Heart right ventricle (tissue), 16 donors: Measurements from ENCODE around the gene IFITM1. TPM values are rescaled to one million over a fixed set of nuclear protein-coding genes. Genes with fewer than 3 reads are reported as not detected.
"Not testable (repeated sequence)": the region's sequence is repeated elsewhere in the genome, so short reads cannot be mapped to it uniquely, and the experiment has no call there.

Source experiments
- ATAC-seq, 8 donors: fragments of 200-7000 bp; cut with Tn5 transposase; one replicate each; pipeline ENCODE4 v1.9.1; 2020; ENCODE audit warnings: mild to moderate bottlenecking in 8 of 8, moderate library complexity in 8 of 8, moderate number of reproducible peaks in 1 of 8
- DNase-seq, 2 donors: peaks; one replicate each; pipeline ENCODE4 v3.0.0-alpha.2; 2020
- H3K27ac ChIP-seq, 10 donors: fragments of 200-600 bp; sonication (generic) in 2 of 10; one replicate each; pipeline versions ENCODE4 v1.5.0 to v1.8.0; 2020 to 2022; ENCODE audit warnings: mild to moderate bottlenecking in 3 of 10
- H3K27me3 ChIP-seq, 7 donors: fragments of 200-600 bp; one replicate each; pipeline ENCODE4 v1.8.0; 2021 to 2022; ENCODE audit warnings: mild to moderate bottlenecking in 2 of 7
- H3K36me3 ChIP-seq, 9 donors: fragments of 200-600 bp; sonication (generic) in 1 of 9; one replicate each; pipeline versions ENCODE4 v1.5.0 to v1.8.0; 2020 to 2022; ENCODE audit warnings: mild to moderate bottlenecking in 2 of 9
- H3K4me1 ChIP-seq, 9 donors: fragments of 200-600 bp; sonication (generic) in 1 of 9; one replicate each; pipeline versions ENCODE4 v1.5.0 to v1.8.0; 2020 to 2022; ENCODE audit warnings: mild to moderate bottlenecking in 4 of 9
- H3K4me3 ChIP-seq, 10 donors: fragments of 200-600 bp; sonication (generic) in 2 of 10; one replicate each; pipeline versions ENCODE4 v1.5.0 to v1.8.0; 2020 to 2022; ENCODE audit warnings: mild to moderate bottlenecking in 7 of 10, moderate library complexity in 2 of 10
- H3K9me3 ChIP-seq, 11 donors: fragments of 200-600 bp in 10 of 11; sonication (generic) in 2 of 11; one replicate each; pipeline versions ENCODE4 v1.5.0 to v1.8.0; 2013 to 2022; ENCODE audit warnings: mild to moderate bottlenecking in 2 of 11, control low read depth in 1 of 11, moderate library complexity in 1 of 11
- WGBS, 2 donors: extraction: QIAGEN DNeasy Blood & Tissue Kit; methylation state at CpG; one replicate each; pipeline ENCODE4 v1.1.7; 2013; ENCODE audit warnings: inconsistent platforms in 1 of 2; 5-methylcytosine and 5-hydroxymethylcytosine counted together
- intact Hi-C, 10 donors: fragments of 100-400 bp; cut with DNase I; formaldehyde crosslinking; loops; one replicate each; pipeline versions ENCODE4 v1.11.1 to v1.14.2; 2022
- polyA plus RNA-seq, 2 donors: library from polyadenylated mRNA; stranded (reverse); fragments of 200-250 nt; gene quantifications; one replicate each; pipeline ENCODE4 v1.2.3, GENCODE V29; 2013
- total RNA-seq, 10 donors: library from RNA; stranded (reverse); fragmentation: NEBNext Ultra II Directional in 3 of 10; extraction: Animal tissue kit (Norgen Biotek cat#: 25700) in 3 of 10; gene quantifications; one replicate each; pipeline versions ENCODE4 v1.2.1 to v1.2.4, GENCODE V29; 2021 to 2023
- TF ChIP-seq, protein P1 (sequence below), 9 donors: fragments of 200-600 bp; sonication (generic) in 2 of 9; IDR thresholded peaks; one replicate each; pipeline versions ENCODE4 v1.5.0 to v1.8.0; 2021 to 2022; ENCODE audit warnings: antibody characterized with exemption in 9 of 9, mild to moderate bottlenecking in 5 of 9, moderate library complexity in 1 of 9
- donor health status: Arrhythmogenic right ventricular cardiomyopathy.
- donor health status: ischemic (EF 13 %, LVEDD 7.1; RV severe dilation, severe dysfunction).
- donor health status: healthy with polysubstance abuse.
- donor health status: DM: no; HTN: yes; CAD: no.
- donor health status: DM: no; HTN: no; CAD: no.
- donor health status: ischemic (EF 25% LVEDD 6.9; RV normal size, moderate dysfunction).
- donor health status: ischemic (EF 25% LVEDD 5.7; RV mildly dilated, moderate dysfunction).
- donor health status: healthy.
- donor health status: DM: yes; HTN: yes; CAD: no.
- donor health status: Ischemic cardiomyopathy.
- donor health status: ischemic (EF 35%, LVEDD 5.7; RV mildly dilated, moderate dysfunction).
- donor health status: nonischemic (EF 11% LVEDD 7.7; RV severe dilation, severe dysfunction).
- donor health status: DM: yes; HTN: yes; CAD: no.
- donor health status: PGD.
- donor health status: ischemic (EF 29% LVEDD 5.4; RV normal size, mild dysfunction).
- donor health status: nonischemic (EF 23%, LVEDD 6.1; RV moderate dilation, normal function).

IFITM1 gene
- total and polyA plus RNA-seq, 12 donors = 51.6 to 427 (median 120) TPM

DNA sequence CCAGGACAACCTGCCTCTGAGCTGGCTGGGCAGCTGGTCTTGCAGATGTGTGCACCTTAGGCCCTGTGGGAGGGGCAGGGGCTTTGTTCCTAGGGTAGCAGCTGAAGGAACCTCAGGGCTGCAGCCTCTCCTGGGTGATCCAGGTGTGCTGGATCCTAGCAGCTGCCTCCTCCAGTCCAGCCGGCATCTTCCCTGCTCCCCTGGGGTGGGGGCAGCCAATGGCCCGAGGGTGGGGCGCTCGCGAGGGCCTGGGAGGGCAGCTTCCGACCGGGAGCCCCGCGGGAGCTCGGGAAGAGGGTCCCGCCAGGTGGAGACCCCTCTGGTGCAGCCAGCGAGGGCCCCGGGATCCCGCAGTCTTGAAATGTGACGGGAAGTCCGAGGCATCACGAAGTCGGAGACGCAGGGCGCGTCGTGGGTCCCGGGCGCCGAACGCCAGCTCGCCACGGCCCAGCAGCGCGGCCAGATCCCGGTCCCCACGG is 1.7 kb downstream of the IFITM1 start:
- no peak for ATAC-seq

DNA sequence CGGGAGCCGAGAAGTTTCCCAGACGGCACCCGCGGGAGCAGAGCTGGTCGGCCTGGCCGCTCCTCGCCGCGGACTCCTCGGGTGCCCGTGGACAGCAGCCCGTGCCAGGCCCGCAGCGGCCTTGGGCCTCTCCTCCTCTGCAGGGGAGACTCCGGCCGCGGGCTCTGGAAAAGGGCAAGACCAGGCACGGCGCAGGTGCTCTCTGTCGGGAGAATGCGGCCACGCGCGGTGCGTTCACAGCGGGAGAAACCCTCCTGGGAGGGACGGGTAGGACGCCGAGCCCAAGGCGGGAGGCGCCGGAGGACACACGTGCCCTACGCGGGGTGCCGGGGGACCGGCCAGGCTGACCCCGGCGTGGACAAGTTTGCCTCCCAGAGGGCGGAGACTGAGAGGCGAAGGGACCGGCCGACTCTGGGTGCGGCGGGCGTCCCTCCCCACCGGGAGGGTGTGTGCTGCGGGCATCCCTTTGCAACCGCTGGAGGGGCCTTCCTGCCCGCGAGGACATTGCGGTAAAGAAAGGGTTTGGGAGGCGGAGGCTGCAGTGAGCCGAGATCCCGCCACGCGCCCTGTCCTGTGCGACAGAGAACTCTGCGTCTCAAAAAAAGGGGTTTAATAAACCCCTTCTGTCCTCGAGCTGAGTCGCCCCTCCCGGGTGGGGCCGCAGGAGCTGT is 2.3 kb downstream of the IFITM1 start:
- peak in 1 of 2 donors; percentile 64 for DNase-seq
- Histone ChIP-seq H3K36me3 (peaks cover 0 to 23% (median 0%) of the 10 kb centered on the region in 9 donors), H3K9me3 (no peaks in the 10 kb centered on the region), H3K27me3 (peaks cover 0 to 25% (median 12%) of the 10 kb centered on the region in 7 donors), H3K27ac (peak overlapping the region; percentile 83 to 99 (median 94)), H3K4me1 (peaks cover 4 to 56% (median 36%) of the 10 kb centered on the region in 9 donors), H3K4me3 (peak overlapping the region; percentile 55 to 85 (median 75))
- intact Hi-C loops = loop anchor here in 1 of 10 donors (10.0 kb wide), 1 partner anchor 61 kb away; no protein-coding TSS in a partner anchor
- TF ChIP-seq, protein P1, sequence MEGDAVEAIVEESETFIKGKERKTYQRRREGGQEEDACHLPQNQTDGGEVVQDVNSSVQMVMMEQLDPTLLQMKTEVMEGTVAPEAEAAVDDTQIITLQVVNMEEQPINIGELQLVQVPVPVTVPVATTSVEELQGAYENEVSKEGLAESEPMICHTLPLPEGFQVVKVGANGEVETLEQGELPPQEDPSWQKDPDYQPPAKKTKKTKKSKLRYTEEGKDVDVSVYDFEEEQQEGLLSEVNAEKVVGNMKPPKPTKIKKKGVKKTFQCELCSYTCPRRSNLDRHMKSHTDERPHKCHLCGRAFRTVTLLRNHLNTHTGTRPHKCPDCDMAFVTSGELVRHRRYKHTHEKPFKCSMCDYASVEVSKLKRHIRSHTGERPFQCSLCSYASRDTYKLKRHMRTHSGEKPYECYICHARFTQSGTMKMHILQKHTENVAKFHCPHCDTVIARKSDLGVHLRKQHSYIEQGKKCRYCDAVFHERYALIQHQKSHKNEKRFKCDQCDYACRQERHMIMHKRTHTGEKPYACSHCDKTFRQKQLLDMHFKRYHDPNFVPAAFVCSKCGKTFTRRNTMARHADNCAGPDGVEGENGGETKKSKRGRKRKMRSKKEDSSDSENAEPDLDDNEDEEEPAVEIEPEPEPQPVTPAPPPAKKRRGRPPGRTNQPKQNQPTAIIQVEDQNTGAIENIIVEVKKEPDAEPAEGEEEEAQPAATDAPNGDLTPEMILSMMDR (IDR thresholded peaks at IDR 0.05) = no peak
- WGBS, 2 donors = 8 to 15% methylated on average over 63 to 64 of the region's 64 CpGs
- ATAC-seq = peak in 1 of 8 donors; percentile 1

More for the DNA sequence above, 1.7 kb downstream of the IFITM1 start:
- intact Hi-C loops = loop anchor here in 2 of 10 donors (2.0 to 10.0 kb wide), 3 partner anchors 37 to 61 kb away; no protein-coding TSS in a partner anchor
- no peak for DNase-seq
- TF ChIP-seq, protein P1 (IDR thresholded peaks at IDR 0.05) = no peak
- H3K4me3 ChIP-seq = peak overlapping the region; percentile 55 to 85 (median 75)
- WGBS, 2 donors = 23 to 26% methylated on average over 31 to 32 of the region's 32 CpGs
- H3K4me1 ChIP-seq = peaks cover 4 to 53% (median 36%) of the 10 kb centered on the region in 9 donors
- H3K27ac ChIP-seq = peak overlapping the region; percentile 83 to 99 (median 94)
- H3K27me3 ChIP-seq = peaks cover 0 to 25% (median 12%) of the 10 kb centered on the region in 7 donors
- no peaks in the 10 kb centered on the region for H3K9me3 ChIP-seq
- H3K36me3 ChIP-seq = peaks cover 0 to 23% (median 0%) of the 10 kb centered on the region in 9 donors

DNA sequence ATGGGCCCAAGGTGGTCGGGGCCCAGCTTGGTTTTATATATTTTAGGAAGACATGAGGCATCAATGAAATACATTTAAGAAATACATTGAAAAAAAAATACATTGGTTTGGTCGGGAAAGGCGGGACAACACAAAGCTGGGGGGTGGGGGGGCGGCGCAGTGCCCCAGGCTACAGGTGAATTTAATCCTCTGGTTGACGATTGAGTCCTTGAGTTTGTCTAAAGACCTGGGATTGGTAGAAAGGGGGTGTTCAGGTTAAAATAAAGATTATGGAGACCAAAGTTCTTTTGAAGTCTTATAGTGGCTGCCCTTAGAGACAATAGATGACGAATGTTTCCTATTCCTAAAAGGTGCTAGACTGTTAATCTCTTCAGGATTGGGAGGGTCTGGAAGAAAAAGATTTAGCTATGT is 3.1 kb downstream of the IFITM1 start:
- peaks cover 0 to 23% (median 12%) of the 10 kb centered on the region in 7 donors for H3K27me3 ChIP-seq
- H3K36me3 ChIP-seq = peaks cover 0 to 23% (median 0%) of the 10 kb centered on the region in 9 donors
- peak overlapping the region; percentile 83 to 99 (median 94) for H3K27ac ChIP-seq
- intact Hi-C loops = loop anchor here in 1 of 10 donors (10.0 kb wide), 1 partner anchor 62 kb away; no protein-coding TSS in a partner anchor
- TF ChIP-seq, protein P1 (IDR thresholded peaks at IDR 0.05) = no peak
- no peak for DNase-seq
- H3K9me3 ChIP-seq = no peaks in the 10 kb centered on the region
- H3K4me3 ChIP-seq = peak overlapping the region; percentile 55 to 85 (median 75)
- no peak for ATAC-seq
- WGBS, 2 donors = 41 to 51% methylated on average over 7 of the region's 7 CpGs
- peaks cover 3 to 53% (median 33%) of the 10 kb centered on the region in 9 donors for H3K4me1 ChIP-seq

DNA sequence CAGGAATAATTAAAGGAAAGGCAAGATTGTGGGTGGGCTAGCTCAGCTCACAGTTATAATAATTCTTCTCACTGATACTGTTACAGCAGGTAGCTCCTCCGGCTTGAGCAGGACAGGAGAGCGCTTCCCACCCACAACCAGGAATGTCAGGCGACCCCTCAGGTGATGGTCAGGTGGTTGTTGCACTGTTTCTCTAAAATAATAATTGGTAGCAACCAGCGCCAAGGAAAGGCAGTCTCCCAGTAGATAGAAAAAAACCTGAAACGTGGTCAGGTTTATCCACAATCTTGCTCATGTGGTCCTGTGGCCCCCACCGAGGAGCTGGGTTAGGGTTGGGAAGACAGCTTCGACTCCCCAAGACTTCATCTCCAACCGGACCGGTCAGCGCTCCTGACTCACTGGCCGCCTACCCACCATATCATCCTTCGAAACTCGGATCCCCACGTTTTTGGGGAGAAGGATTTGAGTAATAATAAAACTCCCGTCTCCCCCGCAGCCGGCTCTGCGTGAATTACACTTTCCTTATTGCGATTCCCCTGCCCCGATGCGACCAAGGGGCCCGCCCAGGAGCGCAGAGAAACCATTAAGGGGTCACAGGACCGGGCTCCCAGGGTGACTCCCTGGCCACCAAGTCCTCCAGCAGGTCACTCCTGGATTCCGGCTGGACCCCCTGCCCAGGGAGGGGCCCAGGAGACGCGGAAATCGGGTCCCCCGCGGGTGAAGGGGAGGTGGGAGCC is 4.0 kb downstream of the IFITM1 start:
- WGBS, 2 donors = 28% methylated on average over 13 of the region's 30 CpGs
- H3K4me3 ChIP-seq = peak overlapping the region in 8 of 10 donors; percentile 55 to 85 (median 75)
- DNase-seq, H3K9me3 ChIP-seq: not testable (repeated sequence)
- ATAC-seq = peak in 2 of 8 donors; percentile 0 to 1
- H3K4me1 ChIP-seq = peaks cover 0 to 47% (median 31%) of the 10 kb centered on the region in 9 donors
- intact Hi-C loops = loop anchor here in 1 of 10 donors (10.0 kb wide), 1 partner anchor 63 kb away; no protein-coding TSS in a partner anchor
- H3K27me3 ChIP-seq = peaks cover 0 to 23% (median 12%) of the 10 kb centered on the region in 7 donors
- H3K27ac ChIP-seq = peak overlapping the region; percentile 83 to 99 (median 94)
- H3K36me3 ChIP-seq = peaks cover 0 to 23% (median 0%) of the 10 kb centered on the region in 9 donors
